Kidney epithelial cell (primary cell): Measurements from ENCODE around the gene ADAMTS16. TPM values are rescaled to one million over a fixed set of nuclear protein-coding genes. Genes with fewer than 3 reads are reported as not detected.

Source experiments
- DNase-seq: peaks from one replicate; pipeline ENCODE4 v3.0.0-alpha.2; 2010; ENCODE audit warnings: low read depth
- H3K27me3 ChIP-seq: 2 replicates; pipeline ENCODE4 v1.6.0; 2011; ENCODE audit warnings: low read length; ENCODE audit not compliant: control insufficient read depth, insufficient read depth
- H3K36me3 ChIP-seq: 2 replicates; pipeline ENCODE4 v1.5.1; 2011; ENCODE audit warnings: low read length; ENCODE audit not compliant: control insufficient read depth, insufficient read depth
- H3K4me3 ChIP-seq: 2 replicates; pipeline ENCODE4 v1.5.1; 2011; ENCODE audit warnings: low read depth, mild to moderate bottlenecking, control low read depth, low read length
- CTCF ChIP-seq: IDR thresholded peaks from 2 replicates; pipeline ENCODE4 v1.5.1; 2011; ENCODE audit warnings: mild to moderate bottlenecking, moderate library complexity, low read length, control low read depth, inconsistent platforms; ENCODE audit not compliant: insufficient read depth, poor library complexity, severe bottlenecking
- total RNA-seq: library from RNA; depleted of rRNA; stranded (reverse); fragments of >200 nt; gene quantifications from 2 replicates; pipeline ENCODE4 v1.2.3, GENCODE V29; 2015

ADAMTS16 gene
- total RNA-seq, 1 donor from 2014 or later, result 1.8 TPM

GRCh38 chr5:5306696-5307095, 166.6 kb downstream of the ADAMTS16 start:
- Histone ChIP-seq H3K4me3 (no peak overlapping the region), H3K27me3 (no peaks in the 10 kb centered on the region), H3K36me3 (peaks cover 3% of the 10 kb centered on the region)
- no peak for TF ChIP-seq CTCF
- DNase-seq, result no peak

- peaks cover 3% of the 10 kb centered on the region for H3K36me3 ChIP-seq
- no peak for DNase-seq
- H3K27me3 ChIP-seq, result no peaks in the 10 kb centered on the region
- H3K4me3 ChIP-seq, result no peak overlapping the region
- no peak for TF ChIP-seq CTCF
These were observed 168.2 kb downstream of the ADAMTS16 start for GRCh38 chr5:5308319-5308718.

GRCh38 chr5:5309645-5310044, 169.5 kb downstream of the ADAMTS16 start:
- Histone ChIP-seq H3K36me3 (peaks cover 3% of the 10 kb centered on the region), H3K4me3 (no peak overlapping the region), H3K27me3 (no peaks in the 10 kb centered on the region)
- DNase-seq, result no peak
- TF ChIP-seq CTCF, result no peak

GRCh38 chr5:5313101-5313635, 173.0 kb downstream of the ADAMTS16 start:
- Histone ChIP-seq H3K36me3 (no peaks in the 10 kb centered on the region), H3K4me3 (no peak overlapping the region), H3K27me3 (no peaks in the 10 kb centered on the region)
- DNase-seq, result peak; percentile 62
- no peak for TF ChIP-seq CTCF

GRCh38 chr5:5314166-5314565, 174.0 kb downstream of the ADAMTS16 start:
- H3K27me3 ChIP-seq, result no peaks in the 10 kb centered on the region
- DNase-seq, result no peak
- TF ChIP-seq CTCF, result no peak
- no peak overlapping the region for H3K4me3 ChIP-seq
- H3K36me3 ChIP-seq, result no peaks in the 10 kb centered on the region

GRCh38 chr5:5314626-5315025, 174.5 kb downstream of the ADAMTS16 start:
- no peaks in the 10 kb centered on the region for H3K27me3 ChIP-seq
- no peak overlapping the region for H3K4me3 ChIP-seq
- DNase-seq, result no peak
- TF ChIP-seq CTCF, result no peak
- H3K36me3 ChIP-seq, result no peaks in the 10 kb centered on the region
